Measurements from ENCODE around the gene TMOD2.

DNA sequence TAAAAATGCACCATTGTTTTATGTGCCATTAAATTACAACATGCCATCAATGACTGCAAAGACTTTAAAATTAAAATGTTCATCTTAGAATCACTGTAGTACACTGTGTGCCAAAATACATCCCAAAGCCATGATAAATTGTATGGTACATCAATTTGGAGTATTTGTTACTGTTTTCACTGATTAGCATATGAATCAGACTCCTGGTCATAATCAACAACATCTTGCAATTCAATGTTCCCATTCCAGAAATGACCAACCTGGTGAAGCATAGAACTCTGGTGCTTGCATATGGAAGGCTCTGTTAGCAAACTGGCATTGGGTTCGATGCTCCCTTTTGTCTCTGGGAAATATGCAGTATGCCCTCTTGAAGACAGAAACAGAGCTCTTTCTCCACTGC lies 36.5 kb upstream of the TMOD2 start:
- TF ChIP-seq, protein P1, sequence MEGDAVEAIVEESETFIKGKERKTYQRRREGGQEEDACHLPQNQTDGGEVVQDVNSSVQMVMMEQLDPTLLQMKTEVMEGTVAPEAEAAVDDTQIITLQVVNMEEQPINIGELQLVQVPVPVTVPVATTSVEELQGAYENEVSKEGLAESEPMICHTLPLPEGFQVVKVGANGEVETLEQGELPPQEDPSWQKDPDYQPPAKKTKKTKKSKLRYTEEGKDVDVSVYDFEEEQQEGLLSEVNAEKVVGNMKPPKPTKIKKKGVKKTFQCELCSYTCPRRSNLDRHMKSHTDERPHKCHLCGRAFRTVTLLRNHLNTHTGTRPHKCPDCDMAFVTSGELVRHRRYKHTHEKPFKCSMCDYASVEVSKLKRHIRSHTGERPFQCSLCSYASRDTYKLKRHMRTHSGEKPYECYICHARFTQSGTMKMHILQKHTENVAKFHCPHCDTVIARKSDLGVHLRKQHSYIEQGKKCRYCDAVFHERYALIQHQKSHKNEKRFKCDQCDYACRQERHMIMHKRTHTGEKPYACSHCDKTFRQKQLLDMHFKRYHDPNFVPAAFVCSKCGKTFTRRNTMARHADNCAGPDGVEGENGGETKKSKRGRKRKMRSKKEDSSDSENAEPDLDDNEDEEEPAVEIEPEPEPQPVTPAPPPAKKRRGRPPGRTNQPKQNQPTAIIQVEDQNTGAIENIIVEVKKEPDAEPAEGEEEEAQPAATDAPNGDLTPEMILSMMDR (conservative IDR thresholded peaks at IDR 0.05), result no peak
- no peak for TF ChIP-seq ZFX (IDR thresholded peaks at IDR 0.05)

Measured in C4-2B (cell line).